WI38 (cell line): ENCODE results near the gene SIMC1.

Source experiments
- H3K4me3 ChIP-seq: 2 replicates; pipeline ENCODE4 v1.5.1; 2011; ENCODE audit warnings: low read depth, mild to moderate bottlenecking, control low read depth, low read length
- TF ChIP-seq, protein P1 (sequence below): IDR thresholded peaks from 2 replicates; pipeline ENCODE4 v1.5.1; 2012; ENCODE audit warnings: low read depth, mild to moderate bottlenecking, control low read depth, low read length

SIMC1 gene

DNA sequence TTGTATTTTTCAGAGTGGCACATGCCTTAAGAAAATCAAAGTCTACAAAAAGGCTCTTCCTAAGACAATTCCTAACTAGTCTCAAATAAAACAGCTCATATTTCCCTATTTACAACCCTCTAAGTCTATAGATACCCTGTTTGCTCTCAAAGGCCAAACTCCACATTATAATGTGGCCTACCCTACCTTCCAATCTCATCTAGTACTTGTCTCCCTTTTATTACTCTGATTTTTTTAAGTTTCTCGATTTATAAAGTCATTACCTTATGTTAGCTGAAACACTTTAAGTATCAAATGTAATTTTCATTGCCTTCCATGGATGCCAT lies 103.9 kb downstream of the SIMC1 start:
- TF ChIP-seq, protein P1, sequence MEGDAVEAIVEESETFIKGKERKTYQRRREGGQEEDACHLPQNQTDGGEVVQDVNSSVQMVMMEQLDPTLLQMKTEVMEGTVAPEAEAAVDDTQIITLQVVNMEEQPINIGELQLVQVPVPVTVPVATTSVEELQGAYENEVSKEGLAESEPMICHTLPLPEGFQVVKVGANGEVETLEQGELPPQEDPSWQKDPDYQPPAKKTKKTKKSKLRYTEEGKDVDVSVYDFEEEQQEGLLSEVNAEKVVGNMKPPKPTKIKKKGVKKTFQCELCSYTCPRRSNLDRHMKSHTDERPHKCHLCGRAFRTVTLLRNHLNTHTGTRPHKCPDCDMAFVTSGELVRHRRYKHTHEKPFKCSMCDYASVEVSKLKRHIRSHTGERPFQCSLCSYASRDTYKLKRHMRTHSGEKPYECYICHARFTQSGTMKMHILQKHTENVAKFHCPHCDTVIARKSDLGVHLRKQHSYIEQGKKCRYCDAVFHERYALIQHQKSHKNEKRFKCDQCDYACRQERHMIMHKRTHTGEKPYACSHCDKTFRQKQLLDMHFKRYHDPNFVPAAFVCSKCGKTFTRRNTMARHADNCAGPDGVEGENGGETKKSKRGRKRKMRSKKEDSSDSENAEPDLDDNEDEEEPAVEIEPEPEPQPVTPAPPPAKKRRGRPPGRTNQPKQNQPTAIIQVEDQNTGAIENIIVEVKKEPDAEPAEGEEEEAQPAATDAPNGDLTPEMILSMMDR = no peak

DNA sequence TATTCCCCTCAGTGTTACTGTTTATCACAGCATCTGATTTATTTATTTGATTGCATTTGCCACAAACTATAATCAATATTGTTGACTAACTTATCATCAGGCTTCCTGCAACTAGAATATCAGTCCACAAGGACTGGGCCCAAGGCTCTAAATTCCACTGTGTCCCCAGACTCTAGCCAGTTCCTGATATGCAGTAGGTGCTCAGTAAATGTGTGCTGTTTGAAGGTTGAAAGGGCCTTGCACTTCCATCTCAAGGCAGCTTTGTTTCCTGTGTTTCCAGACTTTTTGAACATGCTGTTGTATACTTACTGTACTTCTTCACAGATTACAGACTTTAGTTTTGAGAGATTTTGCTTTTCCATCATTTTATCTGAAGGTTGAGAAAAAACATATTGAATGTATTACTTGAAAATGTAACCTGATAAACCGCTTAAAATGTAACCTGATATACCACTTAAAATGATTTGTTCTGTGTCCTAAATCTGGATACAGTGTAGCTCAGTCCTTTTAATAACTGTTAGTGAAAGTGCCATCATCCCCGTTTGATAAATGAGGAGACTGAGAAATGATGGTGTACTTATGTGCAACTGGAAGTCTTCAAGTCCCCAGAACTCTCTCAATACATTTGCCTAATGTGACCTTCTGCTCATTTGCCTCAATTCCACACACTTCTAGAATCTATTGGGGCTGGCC lies 104.7 kb downstream of the SIMC1 start:
- no peak overlapping the region for H3K4me3 ChIP-seq
- TF ChIP-seq, protein P1 = no peak

More for the DNA sequence above, 103.9 kb downstream of the SIMC1 start:
- no peak overlapping the region for H3K4me3 ChIP-seq

DNA sequence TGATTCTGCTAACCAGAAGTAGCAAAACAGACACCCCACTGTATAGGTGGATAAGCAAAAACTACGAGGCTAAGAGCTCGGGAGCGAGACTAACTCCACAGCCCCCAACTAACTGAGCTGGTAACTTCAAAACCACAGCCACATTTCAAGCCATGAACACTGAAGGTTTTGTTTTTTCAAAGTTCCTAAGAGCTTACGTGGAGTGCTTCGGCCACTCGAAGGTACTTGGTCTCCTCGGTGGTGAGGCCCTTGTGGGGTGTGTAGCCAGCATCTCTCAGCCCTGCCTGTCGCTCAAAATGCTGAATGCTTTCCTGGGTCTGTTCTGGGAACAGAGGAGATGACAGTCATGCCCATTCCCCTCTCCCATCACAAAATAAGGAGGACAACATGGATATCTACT lies 112.2 kb downstream of the SIMC1 start:
- TF ChIP-seq, protein P1 = no peak
- H3K4me3 ChIP-seq = no peak overlapping the region

DNA sequence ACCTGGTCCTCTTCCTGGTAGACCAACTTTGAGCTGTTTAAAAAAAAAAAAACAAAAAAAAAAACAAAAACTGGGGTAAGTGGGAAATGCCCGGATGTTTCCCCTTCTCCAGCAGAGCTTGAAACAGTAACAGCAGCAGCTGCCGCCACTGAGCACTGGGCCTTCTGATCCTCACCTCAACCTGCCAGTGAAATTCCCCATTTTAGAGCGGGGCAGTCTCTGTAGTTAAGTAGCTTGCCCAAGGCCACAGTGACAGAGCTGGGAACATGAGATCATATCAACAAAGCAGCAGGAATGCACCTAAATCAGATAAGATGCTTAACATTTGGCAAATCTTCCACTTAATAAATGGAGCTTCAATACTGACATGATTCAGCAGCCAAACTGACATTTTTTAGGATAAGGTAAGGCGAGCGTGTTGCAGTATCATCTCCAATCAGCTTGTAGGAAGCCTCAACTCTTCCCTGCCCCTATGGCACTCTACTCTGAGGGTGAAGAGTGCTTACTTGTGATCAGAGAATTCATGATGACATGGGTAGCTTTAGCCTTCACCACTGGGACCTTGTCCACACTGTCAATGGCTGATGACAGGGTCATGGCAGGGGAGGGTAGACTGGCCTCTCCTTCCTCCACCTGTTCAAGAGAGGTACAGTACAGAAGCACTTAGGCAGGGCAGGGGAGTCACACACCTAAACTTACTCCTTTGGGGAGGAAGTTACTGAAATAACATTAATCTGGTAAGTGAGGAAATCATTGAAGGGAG lies 114.1 kb downstream of the SIMC1 start:
- H3K4me3 ChIP-seq = no peak overlapping the region
- TF ChIP-seq, protein P1 = no peak

DNA sequence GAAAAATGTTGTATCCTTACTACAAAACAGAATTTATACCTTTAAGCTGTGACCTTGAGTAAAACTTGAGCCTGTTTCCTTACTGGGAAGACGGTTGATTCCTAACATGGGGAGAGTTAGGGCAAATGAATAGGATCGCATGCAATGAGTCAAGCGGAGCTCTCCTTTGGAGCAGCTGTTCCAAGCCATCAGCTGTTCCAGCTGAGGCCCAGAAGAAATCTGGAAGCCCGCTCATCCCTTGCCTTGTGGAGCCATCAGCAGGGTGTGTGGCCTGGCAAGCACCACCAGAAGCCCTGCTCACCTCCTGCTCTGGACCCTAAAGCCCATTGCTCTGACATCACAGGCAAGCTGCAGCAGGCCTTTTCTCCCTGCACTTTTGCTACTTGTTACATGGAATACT lies 115.3 kb downstream of the SIMC1 start:
- TF ChIP-seq, protein P1 = no peak

DNA sequence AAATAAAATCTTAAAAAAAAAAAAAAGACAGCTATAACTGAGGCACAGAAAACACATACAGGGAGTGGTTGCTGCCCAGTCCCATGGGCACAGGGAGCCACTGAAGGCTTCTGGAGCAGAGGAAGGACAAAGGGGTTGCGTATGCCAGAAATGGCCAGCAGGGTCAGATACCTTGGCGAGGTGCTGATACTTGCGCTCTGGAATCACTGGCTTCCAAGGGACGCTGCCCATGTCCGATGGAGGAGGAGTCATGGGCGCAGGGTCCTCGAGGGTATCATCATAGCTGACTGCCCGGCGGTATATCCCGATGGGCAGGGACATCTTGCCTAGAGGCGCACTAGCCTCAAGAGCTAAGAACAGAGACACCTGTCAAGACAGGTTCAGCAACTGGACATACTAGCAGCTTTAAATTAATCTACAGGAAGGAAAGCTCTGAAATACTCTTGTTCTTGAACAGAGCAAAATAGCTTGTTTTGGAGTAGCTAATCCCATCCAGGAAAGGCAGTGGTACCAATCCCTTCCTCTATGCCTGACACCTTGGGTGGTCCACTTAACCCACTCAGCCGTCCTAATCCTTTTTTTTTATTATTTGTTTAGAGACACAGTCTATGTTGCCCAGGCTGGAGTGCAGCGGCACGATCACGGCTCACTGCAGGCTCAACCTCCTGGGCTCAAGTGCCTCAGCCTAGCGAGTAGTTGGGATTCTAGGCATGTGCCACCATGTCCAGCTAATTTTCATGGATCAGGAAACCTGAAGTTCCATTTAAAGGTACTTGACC lies 117.4 kb downstream of the SIMC1 start:
- TF ChIP-seq, protein P1 = no peak
- H3K4me3 ChIP-seq = no peak overlapping the region

More for the DNA sequence above, 115.3 kb downstream of the SIMC1 start:
- H3K4me3 ChIP-seq = no peak overlapping the region
